CD4-positive, alpha-beta T cell treated with Interleukin-12 subunit alpha and Interleukin-12 subunit beta, for 1 hour (primary cell): ENCODE results near the gene CNPY1.

Experiments used
- DNase-seq: peaks from one replicate; pipeline ENCODE4 v3.0.0-alpha.2; 2020

Gene CNPY1

GRCh38 chr7:155486783-155487508, 59.4 kb downstream of the CNPY1 start:
- DNase-seq, result no peak

GRCh38 chr7:155484483-155485399, 61.6 kb downstream of the CNPY1 start:
- no peak for DNase-seq

- DNase-seq, result no peak
Measured at GRCh38 chr7:155483868-155484325, 62.5 kb downstream of the CNPY1 start.

- no peak for DNase-seq
Measured at GRCh38 chr7:155483245-155483644, 63.1 kb downstream of the CNPY1 start.

- no peak for DNase-seq
Measured at GRCh38 chr7:155482511-155483183, 63.7 kb downstream of the CNPY1 start.

- DNase-seq, result no peak
Measured at GRCh38 chr7:155481764-155482163, 64.6 kb downstream of the CNPY1 start.

- DNase-seq, result no peak
Measured at GRCh38 chr7:155477476-155477875, 68.9 kb downstream of the CNPY1 start.

GRCh38 chr7:155471718-155472117, 74.6 kb downstream of the CNPY1 start:
- DNase-seq, result no peak

- no peak for DNase-seq
Measured at GRCh38 chr7:155470686-155471638, 75.4 kb downstream of the CNPY1 start.

GRCh38 chr7:155470186-155470487, 76.2 kb downstream of the CNPY1 start:
- no peak for DNase-seq

- no peak for DNase-seq
Measured at GRCh38 chr7:155469311-155470185, 76.8 kb downstream of the CNPY1 start.

GRCh38 chr7:155468785-155469148, 77.6 kb downstream of the CNPY1 start:
- no peak for DNase-seq

GRCh38 chr7:155467846-155468784, 78.2 kb downstream of the CNPY1 start:
- no peak for DNase-seq

GRCh38 chr7:155466814-155467733, 79.3 kb downstream of the CNPY1 start:
- DNase-seq, result no peak

GRCh38 chr7:155466142-155466813, 80.1 kb downstream of the CNPY1 start:
- no peak for DNase-seq

GRCh38 chr7:155465761-155466141, 80.6 kb downstream of the CNPY1 start:
- no peak for DNase-seq

GRCh38 chr7:155464948-155465739, 81.2 kb downstream of the CNPY1 start:
- DNase-seq, result no peak

- no peak for DNase-seq
Measured at GRCh38 chr7:155464183-155464582, 82.2 kb downstream of the CNPY1 start.
